LHCN-M2 (cell line): ENCODE measurements around the gene MYBPC3. TPM values are rescaled to one million over a fixed set of nuclear protein-coding genes. Genes with fewer than 3 reads are reported as not detected.
A peak's percentile ranks its signal among the peaks of the same experiment; 100 is the strongest.

Experiments
- DNase-seq: peaks from one replicate; pipeline ENCODE4 v3.0.0-alpha.2; 2012; ENCODE audit warnings: low read depth
- total RNA-seq: library from RNA; depleted of rRNA; stranded (reverse); fragments of >200 nt; gene quantifications from 2 replicates; pipeline ENCODE4 v1.2.3, GENCODE V29; 2014

MYBPC3 gene
- total RNA-seq, 1 experiment from 2014 or later, result not detected

- no peak for DNase-seq
Measured at GRCh38 chr11:47357985-47358730, 5.7 kb upstream of the MYBPC3 start.

- DNase-seq, result no peak
Measured at GRCh38 chr11:47356998-47357329, 4.5 kb upstream of the MYBPC3 start.

GRCh38 chr11:47356129-47356997 is 3.9 kb upstream of the MYBPC3 start:
- no peak for DNase-seq

- peak; percentile 85 for DNase-seq
Measured at GRCh38 chr11:47355283-47356128, 3.0 kb upstream of the MYBPC3 start.

- DNase-seq, result no peak
Measured at GRCh38 chr11:47354913-47355282, 2.4 kb upstream of the MYBPC3 start.

- DNase-seq, result no peak
Measured at GRCh38 chr11:47353978-47354774, 1.7 kb upstream of the MYBPC3 start.

- no peak for DNase-seq
Measured at GRCh38 chr11:47351156-47352126, 1.1 kb downstream of the MYBPC3 start.

- DNase-seq, result no peak
Measured at GRCh38 chr11:47350315-47350714, 2.2 kb downstream of the MYBPC3 start.

- no peak for DNase-seq
Measured at GRCh38 chr11:47349521-47350095, 2.9 kb downstream of the MYBPC3 start.

GRCh38 chr11:47348859-47349258 is 3.6 kb downstream of the MYBPC3 start:
- DNase-seq, result peak; percentile 26

GRCh38 chr11:47348131-47348802 is 4.2 kb downstream of the MYBPC3 start:
- DNase-seq, result no peak

GRCh38 chr11:47347137-47347536 is 5.4 kb downstream of the MYBPC3 start:
- no peak for DNase-seq

- no peak for DNase-seq
Measured at GRCh38 chr11:47345890-47346563, 6.5 kb downstream of the MYBPC3 start.

- DNase-seq, result no peak
Measured at GRCh38 chr11:47342854-47343253, 9.6 kb downstream of the MYBPC3 start.

- DNase-seq, result no peak
Measured at GRCh38 chr11:47342036-47342803, 10.3 kb downstream of the MYBPC3 start.

GRCh38 chr11:47340980-47341775 is 11.3 kb downstream of the MYBPC3 start:
- DNase-seq, result no peak

GRCh38 chr11:47340010-47340409 is 12.5 kb downstream of the MYBPC3 start:
- no peak for DNase-seq
